Renal cortex interstitium (tissue), 3 donors: ENCODE measurements around the gene NMT1. TPM values are rescaled to one million over a fixed set of nuclear protein-coding genes. Genes with fewer than 3 reads are reported as not detected.

Experiments
- polyA plus RNA-seq, 3 donors: library from polyadenylated mRNA; unstranded; fragments of 120-200 nt; gene quantifications; one replicate each; pipeline ENCODE4 v1.2.1, GENCODE V29; 2013; ENCODE audit not compliant: insufficient read length in 3 of 3

NMT1 gene
- polyA plus RNA-seq, 3 donors: 67.7 to 82.3 (median 70.9) TPM

Other genes with a start within 250 kb of the NMT1 start
- gene GJC1, start 231.0 kb upstream of the NMT1 start, polyA plus RNA-seq: 10 to 100 TPM; 21.0 to 29.1 (median 28.4) TPM
- gene HIGD1B, start 213.4 kb upstream of the NMT1 start, polyA plus RNA-seq: 1 to 10 TPM in 2 of 3 donors, under 1 TPM in 1; 0.61 to 1.3 (median 1.1) TPM
- gene EFTUD2, start 161.9 kb upstream of the NMT1 start, polyA plus RNA-seq: 100 to 1,000 TPM in 2 of 3 donors, 10 to 100 TPM in 1; 94.0 to 129 (median 113) TPM
- 1 to 10 TPM in 1 of 3 donors, under 1 TPM in 2; 0.35 to 3.6 (median 0.81) TPM for gene GFAP, start 145.8 kb upstream of the NMT1 start, polyA plus RNA-seq
- gene KIF18B, start 113.5 kb upstream of the NMT1 start, polyA plus RNA-seq: 10 to 100 TPM; 12.0 to 16.9 (median 15.8) TPM
- gene C1QL1, start 93.0 kb upstream of the NMT1 start, polyA plus RNA-seq: 1 to 10 TPM; 1.7 to 3.6 (median 3.2) TPM
- gene DCAKD, start 9.7 kb upstream of the NMT1 start, polyA plus RNA-seq: 10 to 100 TPM; 47.9 to 56.6 (median 54.1) TPM
- gene PLCD3, start 71.2 kb downstream of the NMT1 start, polyA plus RNA-seq: 10 to 100 TPM; 16.7 to 33.8 (median 29.1) TPM
- 10 to 100 TPM in 2 of 3 donors, 1 to 10 TPM in 1; 9.0 to 18.5 (median 11.0) TPM for gene ACBD4, start 74.4 kb downstream of the NMT1 start, polyA plus RNA-seq
- gene HEXIM1, start 87.2 kb downstream of the NMT1 start, polyA plus RNA-seq: 10 to 100 TPM; 37.1 to 44.9 (median 44.4) TPM
- 10 to 100 TPM in 2 of 3 donors, 1 to 10 TPM in 1; 9.3 to 16.8 (median 14.3) TPM for gene HEXIM2, start 100.6 kb downstream of the NMT1 start, polyA plus RNA-seq
- 10 to 100 TPM in 1 of 3 donors, 1 to 10 TPM in 2; 4.7 to 11.5 (median 6.5) TPM for gene FMNL1, start 160.6 kb downstream of the NMT1 start, polyA plus RNA-seq
- under 1 TPM; 0.20 to 0.42 (median 0.22) TPM for gene SPATA32, start 200.8 kb downstream of the NMT1 start, polyA plus RNA-seq